Stimulated activated naive CD4-positive, alpha-beta T cell (primary cell): ENCODE results near the gene SMYD3.

Experiments
- DNase-seq, 6 experiments: peaks; one replicate each; lab custom pipeline; 2025; lab: John Stamatoyannopoulos, UW

The SMYD3 gene

GRCh38 chr1:246462986-246463385 is 44.1 kb downstream of the SMYD3 start:
- DNase-seq, result no peak

DNA sequence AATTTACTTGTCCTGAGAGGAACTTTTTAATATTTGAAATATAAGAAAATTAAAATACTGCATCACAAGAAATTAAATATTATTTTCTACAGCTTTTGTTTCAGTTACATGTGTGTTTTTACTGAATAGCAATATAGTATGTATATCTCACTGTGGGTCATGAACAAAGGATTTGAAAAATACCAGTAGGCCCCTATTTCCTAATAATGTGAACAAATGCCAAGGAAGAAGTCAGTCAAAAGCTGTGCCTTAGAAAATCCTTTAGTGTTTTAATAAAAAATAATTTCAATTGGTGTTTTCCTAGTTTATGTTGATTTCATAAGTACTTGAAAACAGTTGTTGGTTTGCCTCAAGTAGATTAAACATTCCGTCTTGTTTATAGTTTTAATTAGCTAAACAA is 46.7 kb downstream of the SMYD3 start:
- DNase-seq, result no peak

- no peak for DNase-seq
These were observed 47.9 kb downstream of the SMYD3 start for GRCh38 chr1:246459221-246459620.

GRCh38 chr1:246455476-246455875 is 51.6 kb downstream of the SMYD3 start:
- no peak for DNase-seq

- no peak for DNase-seq
These were observed 52.4 kb downstream of the SMYD3 start for GRCh38 chr1:246454655-246455054.

- DNase-seq, result no peak
These were observed 56.3 kb downstream of the SMYD3 start for GRCh38 chr1:246450611-246451251.

- DNase-seq, result no peak
These were observed 58.7 kb downstream of the SMYD3 start for GRCh38 chr1:246448373-246448772.

GRCh38 chr1:246447501-246447900 is 59.6 kb downstream of the SMYD3 start:
- DNase-seq, result no peak

GRCh38 chr1:246445503-246445902 is 61.6 kb downstream of the SMYD3 start:
- no peak for DNase-seq

- DNase-seq, result no peak
These were observed 62.5 kb downstream of the SMYD3 start for GRCh38 chr1:246444617-246445016.

- DNase-seq, result no peak
These were observed 69.1 kb downstream of the SMYD3 start for GRCh38 chr1:246437961-246438360.

DNA sequence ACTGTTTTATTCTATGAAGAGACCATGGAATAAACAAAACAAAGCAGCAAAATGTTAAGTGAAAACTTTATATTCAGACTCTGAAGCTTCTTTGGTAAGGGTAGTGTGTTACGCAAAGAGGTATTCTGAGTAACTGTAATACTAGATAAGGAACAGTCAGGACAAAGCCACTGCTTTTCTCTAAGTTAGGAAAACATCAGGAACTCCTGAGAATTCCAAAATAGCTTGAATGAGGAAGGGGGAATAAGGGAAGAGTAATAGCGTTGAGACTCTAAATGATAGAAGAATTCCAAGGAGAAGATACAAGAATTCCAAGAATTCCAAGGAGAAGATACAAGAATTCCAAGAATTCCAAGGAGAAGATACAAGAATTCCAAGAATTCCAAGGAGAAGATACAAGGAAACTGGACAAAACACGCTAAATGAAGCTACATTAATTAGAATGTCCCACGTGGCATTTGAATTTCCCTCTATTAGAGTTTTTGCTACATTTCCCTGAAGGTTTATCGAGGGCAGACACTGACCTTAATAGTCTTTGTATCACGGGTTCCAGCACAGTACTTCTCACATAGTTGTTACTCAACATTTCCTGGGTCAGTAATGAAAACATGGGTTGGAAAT is 71.5 kb downstream of the SMYD3 start:
- no peak for DNase-seq

DNA sequence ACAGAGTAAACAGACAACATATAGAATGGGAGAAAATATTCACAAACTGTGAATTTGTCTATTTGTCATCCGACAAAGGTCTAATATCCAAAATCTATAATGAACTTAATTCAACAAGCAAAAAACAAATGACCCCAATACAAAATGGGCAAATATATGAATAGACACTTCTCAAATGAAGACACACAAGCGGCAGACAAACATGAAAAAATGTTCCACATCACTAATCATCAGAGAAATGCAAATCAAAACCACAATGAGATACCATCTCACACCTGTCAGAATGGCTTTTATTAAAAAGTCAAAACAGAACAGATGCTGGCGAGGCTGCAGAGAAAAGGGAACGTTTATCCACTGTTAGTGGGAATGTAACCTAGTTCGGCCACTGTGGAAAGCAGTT is 72.7 kb downstream of the SMYD3 start:
- no peak for DNase-seq

DNA sequence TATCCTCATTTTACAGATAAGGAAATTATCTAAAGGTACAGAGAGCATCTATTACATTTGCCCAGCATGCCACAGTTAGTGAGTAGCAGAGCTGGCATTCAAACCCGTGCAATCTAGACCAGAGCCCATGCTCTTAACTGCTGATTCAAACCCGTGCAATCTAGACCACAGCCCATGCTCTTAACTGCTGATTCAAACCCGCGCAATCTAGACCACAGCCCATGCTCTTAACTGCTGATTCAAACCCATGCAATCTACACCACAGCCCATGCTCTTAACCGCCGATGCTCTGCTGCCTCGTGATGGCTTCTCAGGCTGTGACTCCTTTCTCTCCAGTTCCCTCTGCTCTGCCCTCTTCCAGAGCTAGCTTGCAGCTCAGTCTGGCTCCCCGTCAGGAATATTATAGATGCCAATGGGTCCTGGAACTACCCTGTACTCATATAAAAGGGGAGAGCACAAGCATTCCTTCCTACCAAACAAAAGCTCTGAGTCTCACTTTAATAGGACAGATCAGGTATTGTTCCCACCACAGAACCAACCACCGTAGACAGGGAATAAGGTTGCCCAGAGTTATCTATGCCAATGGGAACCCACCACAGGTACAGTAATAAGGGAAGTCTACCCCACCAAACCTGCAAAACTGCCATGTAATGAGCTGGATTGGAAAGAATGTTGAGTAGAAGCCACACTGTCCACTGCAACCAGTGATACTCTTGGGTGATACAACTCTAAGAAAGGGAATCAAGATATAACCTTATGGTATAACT is 78.4 kb downstream of the SMYD3 start:
- DNase-seq, result no peak

DNA sequence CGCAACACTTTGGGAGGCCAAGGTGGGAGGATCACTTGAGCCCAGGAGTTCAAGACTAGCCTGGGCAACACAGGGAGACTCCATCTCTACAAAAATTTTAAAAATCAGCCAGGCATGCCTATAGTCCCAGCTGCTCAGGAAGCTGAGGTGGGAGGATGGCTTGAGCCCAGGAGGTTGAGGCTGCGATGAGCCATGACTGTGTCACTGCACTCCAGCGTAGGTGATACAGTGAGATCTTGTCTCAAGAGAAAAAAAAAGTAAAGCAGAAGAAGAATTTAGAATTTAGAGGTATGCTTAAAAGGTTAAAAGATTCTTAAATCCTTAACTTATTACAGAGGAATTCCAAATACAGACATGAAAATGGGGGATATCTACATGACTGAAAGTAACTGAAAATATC is 79.5 kb downstream of the SMYD3 start:
- no peak for DNase-seq

- DNase-seq, result no peak
These were observed 81.2 kb downstream of the SMYD3 start for GRCh38 chr1:246425895-246426294.

GRCh38 chr1:246425139-246425794 is 81.8 kb downstream of the SMYD3 start:
- no peak for DNase-seq

GRCh38 chr1:246420300-246420699 is 86.8 kb downstream of the SMYD3 start:
- no peak for DNase-seq

DNA sequence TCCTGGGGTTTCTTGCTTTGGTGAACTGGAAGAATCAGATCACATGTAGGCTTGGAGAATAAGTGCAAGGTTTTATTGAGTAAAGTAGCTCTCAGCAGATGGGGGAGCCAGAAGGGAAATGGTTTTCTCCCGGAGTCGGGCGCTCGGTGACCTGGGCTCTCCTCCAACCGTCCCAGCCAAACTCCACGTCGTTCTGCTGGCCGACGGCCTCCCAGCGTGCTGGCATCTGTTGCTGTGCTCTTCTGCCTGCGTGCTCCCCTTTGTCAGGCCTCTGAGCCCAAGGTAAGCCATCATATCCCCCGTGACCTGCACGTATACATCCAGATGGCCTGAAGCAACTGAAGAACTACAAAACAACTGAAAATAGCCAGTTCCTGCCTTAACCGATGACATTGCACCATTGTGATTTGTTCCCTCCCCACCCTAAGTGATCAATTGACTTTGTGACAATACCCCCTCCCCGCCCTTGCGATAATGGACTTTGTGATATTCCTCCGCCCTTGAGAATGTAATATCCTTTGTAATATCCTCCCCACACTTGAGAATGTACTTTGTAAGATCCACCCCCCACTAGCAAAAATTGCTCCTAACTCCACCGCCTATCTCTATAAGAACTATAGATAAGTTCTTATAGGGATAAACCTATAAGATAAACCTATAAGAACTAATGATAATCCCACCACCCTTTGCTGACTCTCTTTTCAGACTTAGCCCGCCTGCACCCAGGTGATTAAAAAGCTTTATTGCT is 88.3 kb downstream of the SMYD3 start:
- DNase-seq, result no peak

- no peak for DNase-seq
These were observed 89.1 kb downstream of the SMYD3 start for GRCh38 chr1:246417813-246418564.

GRCh38 chr1:246417152-246417812 is 89.8 kb downstream of the SMYD3 start:
- DNase-seq, result no peak
